NCI-H1694 (cell line): ENCODE results near the gene PLEKHG5.
"Not testable (repeated sequence)": the region's sequence is repeated elsewhere in the genome, so short reads cannot be mapped to it uniquely, and the experiment has no call there.

Experiments used
- DNase-seq: peaks from one replicate; lab custom pipeline; 2025; lab: John Stamatoyannopoulos, UW

Gene PLEKHG5

DNA sequence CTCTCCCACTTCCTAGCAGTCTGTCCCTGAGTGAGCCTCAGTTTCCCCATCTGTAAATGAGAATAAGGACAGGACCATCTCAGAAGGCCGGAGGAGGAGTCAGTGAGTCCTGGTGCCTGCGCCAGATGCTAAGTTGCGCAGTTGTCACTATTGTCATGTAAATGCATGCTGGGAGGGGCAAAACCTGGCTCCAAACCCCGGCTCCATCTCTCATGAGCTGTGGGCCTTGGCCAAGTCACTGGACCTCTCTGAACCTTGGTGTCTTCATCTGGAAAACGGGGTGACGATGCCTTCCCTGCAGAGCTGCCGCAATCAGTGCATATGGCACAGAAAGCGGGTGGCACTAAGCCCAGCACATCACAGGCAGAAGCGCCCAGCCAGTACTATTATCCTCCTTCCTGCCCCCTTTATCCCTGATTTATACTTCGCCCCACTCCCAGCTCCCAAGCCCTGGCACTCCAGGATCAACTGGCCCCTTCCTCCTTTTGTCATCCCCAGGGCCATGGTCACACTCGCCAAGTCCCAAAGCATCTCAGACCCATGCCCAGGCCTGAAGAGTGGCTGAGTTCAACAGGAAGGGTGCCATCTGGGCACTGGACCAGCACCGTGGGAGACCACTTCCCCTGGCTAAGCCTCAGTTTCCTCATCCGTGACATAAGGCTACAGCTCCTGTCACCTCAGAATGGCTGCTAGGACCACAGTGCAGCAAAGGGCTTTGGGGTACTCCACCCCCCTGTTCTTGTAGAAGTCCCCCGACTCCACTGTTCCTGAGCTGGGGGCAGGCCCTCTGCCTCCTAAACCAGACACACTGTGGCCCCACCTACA lies 4.3 kb upstream of the PLEKHG5 start:
- DNase-seq: no peak

DNA sequence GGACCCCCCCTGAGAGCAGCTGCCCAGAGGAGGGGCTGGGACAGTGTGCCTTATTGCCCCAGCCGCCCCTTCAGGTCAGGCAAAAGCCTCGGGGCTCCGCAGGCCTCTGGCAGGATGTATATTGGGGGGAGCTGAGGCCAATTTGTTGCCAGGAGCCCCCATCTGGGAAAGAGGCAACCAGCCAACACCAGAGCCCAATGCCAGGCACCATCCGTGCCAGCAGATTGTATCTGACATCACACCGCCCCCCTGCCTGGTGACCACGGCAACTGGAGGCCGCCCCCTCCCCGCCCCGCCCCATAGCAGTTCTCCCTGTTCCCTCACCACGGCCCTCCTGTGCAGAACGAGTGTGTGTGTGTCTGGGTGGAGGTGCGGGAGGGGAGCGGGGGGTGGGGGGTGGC lies 3.6 kb upstream of the PLEKHG5 start:
- peak; percentile 62 for DNase-seq

DNA sequence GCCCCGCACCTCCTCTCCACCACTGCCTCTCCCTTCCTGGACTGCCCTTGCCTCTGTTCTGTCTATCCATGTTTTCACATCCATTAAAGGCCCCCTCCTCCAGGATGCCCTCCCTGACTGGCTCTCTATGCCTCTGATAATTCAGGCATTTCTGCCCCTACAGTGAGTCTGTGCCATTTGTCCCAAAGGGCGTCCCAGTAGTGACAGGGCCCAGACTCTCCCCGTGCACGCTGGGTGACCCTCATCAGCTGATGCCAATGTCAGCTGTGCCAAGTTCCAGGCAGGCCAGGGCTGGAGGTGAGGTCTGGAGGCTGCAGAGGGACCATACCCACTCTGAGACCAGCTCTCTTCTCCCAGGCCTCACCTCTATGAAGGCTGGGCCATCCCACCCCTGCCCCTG lies 3.2 kb upstream of the PLEKHG5 start:
- DNase-seq: no peak

DNA sequence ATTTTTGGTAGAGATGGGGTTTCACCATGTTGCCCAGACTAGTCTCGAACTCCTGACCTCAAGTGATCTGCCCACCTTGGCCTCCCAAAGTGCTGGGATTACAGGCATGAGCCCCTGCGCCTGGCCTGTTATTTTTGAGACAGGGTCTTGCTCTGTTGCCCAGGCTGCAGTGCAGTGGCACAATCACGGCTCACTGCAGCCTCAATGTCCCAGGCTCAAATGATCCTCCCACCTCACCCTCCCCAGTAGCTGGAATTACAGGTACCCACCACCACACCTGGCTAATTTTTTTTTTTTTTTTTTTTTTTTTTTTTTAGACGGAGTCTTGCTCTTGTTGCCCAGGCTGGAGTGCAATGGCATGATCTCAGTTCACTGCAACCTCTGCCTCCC lies 2.4 kb upstream of the PLEKHG5 start:
- DNase-seq: not testable (repeated sequence)

DNA sequence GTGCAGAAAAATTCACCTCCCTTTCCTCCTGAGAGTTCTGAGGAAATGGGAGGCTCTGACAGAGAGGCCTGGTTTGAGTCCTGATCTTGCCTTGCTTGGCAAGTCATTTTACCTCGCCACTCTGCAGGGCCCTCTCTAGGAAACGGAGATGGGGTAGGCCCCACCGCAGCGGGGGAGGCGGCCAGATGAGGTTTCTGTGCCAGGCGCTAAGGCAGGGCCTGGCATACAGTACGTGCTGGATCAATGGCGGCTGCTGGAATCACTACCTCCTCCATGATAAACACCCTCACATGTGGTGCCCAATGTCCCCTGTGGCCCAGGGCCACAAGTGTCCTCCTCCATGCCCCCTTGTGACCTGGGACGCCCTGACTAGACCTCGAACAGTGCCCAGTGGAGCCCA lies 499 bp upstream of the PLEKHG5 start:
- no peak for DNase-seq

DNA sequence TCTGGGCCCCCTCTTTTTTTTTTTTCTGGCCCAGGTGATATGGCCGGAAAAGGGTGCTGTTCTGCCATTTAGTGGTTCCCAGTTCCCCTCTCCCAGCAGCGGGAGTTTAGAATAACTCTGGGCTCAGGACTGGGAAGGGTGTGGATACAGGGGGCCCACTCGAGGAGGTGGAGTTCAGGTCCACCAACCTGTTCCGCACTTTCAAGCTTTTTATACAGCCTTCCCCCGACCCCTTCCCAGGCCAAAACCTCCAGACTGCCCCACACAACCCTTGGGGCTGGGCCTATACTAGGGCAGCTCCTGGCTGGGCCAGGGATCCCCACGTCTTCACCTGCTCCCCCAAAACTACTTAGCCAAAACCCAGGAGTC lies 402 bp downstream of the PLEKHG5 start:
- no peak for DNase-seq

DNA sequence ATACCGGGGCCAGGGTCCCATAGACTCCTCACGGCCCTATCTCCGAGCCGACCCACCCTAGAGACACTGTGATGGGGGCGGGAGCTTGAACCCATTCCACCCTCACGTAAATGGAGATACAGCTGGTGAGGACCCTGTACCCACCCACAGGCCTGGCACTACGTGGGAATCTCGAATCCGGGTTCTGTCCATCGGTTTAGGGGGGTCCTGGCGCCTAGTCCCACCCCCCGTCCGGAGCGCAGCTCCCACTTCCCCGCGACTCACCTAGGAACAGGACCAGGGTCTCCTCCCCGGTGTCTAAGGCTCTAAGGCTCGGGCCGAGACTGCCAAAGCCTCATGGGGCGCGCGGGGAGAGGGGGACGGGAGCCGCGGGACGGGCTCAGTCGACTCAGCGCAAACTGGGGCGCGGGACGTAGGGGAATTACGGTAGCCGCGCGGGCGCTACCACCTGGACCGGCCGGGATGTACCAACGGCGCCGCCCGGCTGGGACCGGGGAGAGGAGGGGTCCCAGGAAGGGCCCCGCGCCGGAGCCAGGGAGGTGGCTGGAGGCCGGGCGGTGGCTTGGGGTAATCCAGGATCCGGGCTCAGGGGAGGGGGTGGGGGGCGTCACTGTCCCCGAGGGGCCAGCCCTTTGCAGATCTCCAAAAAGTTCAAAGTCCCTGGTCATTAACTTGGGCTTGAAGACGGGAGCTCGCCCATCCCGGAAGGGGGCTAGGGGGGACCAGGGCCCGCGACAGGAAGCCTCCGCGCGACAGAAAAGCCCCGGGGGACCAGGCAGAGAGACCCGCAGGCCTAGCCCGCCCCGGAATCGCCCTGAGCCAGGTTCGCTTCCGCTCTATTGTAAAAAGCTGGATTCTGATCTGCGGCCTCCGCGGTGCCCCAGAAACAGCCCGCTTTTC lies 1.0 kb downstream of the PLEKHG5 start:
- DNase-seq: no peak

DNA sequence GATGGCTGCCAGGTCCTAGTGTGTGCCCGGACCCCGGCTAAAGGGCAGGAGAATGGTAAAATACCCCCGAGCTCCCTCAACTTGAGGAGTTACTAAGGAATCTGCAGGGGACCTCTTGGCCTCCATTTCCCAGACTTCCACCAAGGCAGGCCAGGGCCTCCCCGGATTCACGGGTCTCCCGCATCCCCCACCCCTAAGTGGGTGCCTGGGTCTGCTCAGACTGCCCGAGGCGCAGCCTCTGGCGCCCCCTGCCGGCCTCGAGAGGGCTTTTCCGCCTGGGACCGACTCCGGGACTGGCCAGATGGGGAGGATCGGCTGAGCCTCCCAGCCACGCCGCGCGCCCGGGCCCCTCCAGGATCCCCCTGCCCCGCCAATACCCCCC lies 1.7 kb downstream of the PLEKHG5 start:
- peak; percentile 35 for DNase-seq

DNA sequence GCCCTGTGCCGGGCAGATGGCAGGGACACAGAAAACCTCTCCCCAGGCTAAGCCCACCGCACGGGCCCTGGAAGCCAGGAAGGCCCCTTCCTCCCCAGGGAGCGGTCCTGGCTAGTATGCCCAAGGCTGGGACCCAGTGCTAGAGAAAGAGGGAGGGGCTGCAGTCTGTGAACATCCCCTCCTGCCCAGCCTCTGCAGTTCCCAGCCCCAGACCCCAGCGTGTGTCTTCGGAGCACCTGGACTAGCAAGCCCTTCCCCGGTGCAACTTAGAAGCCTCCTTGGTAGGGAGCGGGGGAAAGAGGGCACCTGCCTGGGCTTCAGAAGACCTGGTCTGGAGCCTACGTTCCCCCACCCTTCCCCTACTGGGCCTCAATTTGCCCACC lies 2.1 kb downstream of the PLEKHG5 start:
- no peak for DNase-seq

DNA sequence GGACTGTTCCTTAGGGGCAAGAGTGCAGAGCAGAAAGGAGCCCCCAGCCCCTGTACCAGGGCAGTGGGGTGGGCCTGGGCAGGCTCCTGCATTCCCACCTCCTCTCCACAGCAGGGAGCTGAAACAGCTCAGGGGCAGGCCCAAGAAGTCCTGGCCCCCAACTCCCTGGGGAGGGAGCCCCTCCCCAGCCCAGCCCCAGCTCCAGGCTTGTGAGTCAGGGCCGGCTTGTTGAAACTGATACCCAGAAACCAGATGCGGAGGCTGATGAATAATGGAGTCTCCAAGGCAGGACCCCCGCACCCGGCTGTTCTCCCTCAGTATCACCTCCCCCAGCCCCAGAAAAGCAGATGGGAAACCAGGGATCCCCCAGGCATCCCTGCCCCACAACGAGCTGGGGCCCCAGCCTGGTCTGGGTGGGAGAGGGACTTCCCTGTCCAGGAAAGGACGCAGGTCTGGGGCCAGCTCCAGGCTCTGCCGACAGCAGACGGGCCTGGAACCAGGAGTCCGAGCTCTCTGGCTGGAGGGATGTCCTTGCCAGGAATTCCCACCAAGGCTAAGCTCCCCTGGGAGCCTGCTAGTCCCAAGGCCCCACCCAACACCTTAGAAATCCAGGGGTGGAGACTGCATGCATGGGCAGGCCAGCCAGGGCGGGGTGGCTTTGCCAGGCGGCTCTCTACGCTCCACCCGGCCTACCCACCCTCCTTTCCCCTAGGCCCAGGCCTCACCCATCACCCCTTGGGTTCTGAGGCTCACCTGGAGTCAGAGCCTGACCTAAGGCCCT lies 2.7 kb downstream of the PLEKHG5 start:
- DNase-seq: no peak

DNA sequence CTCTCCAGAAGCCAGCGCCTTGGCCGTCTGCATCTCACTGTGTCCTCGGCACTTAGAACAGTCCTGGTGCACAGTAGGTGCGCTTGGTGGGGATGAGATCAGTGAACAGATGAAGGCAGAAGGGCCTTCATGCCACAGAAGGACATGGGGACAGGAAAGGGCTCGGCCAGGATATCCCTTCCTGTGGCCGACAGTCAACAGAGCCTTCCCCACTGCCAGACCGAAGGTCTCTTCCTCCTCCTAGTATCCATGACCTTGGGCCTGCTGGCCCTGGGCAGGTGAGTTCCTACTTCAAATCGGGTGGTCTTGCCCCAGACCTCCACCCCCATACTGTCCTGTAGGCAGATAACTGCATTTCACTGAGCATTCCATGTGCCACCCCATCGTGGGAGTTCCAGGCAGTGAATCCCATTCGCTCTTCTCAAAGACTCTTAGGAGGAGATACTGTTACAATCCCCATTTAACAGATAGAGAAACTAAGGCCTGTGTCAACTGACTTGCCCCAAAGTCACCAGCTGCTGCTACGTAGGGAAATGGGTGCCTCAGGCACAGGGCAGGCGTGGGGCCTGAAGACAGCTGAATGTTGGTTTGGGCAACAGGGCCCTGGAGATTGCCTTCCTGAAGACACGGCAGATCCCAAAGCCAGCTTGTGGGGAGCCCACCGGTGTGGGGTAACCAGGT lies 3.5 kb downstream of the PLEKHG5 start:
- DNase-seq: no peak

DNA sequence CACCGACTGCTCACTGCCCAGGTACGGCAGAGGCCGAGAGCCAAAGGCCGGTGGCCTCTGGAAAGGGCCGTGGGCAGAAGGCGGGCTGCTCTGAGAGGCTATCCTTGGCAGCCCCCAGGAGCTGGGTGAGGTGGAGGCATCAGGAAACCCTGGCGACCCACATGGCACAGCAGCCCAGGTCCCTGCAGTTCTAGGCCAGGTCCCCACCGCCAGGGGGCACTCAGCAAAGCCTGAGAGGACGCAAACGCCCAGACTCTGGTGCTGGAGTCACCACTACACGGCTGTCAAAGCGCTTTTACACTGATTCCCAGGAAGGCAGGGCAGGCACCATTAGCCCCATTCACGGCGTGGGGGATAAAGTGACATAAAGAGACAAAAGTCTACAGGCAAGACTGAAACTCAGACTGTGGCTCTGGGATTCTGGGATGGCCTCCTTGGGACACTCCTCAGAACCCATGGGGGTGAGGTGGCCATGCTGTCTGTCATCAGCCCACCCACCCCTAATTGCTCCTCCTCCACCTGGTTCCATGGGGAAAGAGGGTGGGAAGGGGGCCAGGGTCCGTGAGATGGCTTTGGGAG lies 4.9 kb downstream of the PLEKHG5 start:
- peak; percentile 71 for DNase-seq

DNA sequence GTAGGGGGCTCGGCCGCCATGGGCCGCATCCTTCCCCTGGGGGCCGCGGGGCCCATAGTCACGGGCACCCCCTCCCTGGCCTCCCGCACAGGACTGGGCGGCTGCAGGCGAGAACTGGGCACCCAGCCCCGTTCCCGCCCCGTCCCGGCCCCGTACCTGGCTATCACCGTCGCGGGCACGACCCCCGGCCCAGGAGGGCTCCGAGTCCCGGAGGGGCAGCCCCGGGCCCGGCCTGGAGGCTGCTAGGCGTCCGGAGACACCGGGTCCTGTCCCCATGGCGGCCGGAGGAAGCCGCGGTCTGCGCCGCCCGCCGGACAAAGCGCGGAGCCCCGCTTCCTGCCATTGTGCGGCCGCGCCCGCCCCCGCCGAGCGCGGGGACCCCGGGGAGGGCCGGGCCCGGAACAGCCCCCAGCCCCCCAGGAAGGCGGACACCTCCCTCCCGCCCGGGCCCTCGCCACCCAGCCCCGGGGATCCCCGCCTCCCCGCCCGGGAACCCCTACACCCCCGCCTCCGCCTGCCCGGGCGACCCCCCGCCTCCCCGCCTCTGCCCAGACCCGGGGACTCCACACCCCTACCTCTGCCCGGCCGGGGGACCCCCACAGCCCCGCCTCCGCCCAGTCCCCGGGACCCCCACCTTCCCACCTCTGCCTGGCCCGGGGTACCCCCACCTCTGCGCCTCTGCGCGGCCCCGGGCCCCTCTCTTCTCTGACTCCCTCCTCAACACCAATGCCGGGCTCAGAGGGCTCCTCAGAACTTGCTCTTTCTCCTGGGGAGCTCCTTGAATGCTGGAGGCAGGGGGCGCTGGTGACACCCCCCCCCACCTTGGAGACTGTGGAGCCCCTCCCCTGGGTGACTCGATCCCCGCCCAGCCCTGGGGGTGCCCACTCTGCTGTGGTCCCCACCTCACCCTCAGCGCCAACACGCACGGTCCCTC lies 6.0 kb downstream of the PLEKHG5 start:
- DNase-seq: no peak

DNA sequence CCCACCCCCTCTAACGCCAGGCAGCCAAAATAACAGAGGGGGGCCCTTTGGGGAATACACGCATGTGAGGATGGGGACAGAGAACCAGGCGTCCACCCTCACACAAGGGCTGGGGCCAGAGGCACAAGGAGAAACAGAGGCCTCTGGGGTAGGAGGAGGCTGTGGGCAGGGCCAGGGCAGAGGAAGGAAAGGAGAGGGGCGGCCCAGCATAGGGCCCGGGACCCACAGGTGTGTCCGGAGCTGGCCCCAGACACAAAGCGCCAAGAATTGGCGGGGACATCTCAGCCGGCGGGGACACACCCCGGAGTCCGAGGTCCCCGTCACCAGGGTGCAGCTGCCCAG lies 6.7 kb downstream of the PLEKHG5 start:
- no peak for DNase-seq

DNA sequence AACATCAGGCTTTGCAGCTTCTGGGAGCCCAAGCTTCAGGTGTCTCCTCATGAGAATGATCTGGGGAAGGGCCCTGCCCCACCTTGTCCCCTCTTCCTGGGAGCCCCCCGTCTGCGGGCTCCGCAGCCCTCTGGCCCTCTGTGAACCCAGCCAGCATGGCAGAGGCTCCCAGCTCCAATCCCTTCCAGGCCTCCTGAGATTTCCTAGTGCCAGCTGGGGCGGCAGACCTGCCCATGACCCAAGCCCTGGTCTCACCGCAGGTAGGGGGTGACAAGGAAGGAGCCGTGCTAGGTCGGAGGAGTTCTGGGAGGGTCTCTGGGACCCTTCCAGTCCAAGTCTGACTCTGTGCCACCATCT lies 7.7 kb downstream of the PLEKHG5 start:
- no peak for DNase-seq

DNA sequence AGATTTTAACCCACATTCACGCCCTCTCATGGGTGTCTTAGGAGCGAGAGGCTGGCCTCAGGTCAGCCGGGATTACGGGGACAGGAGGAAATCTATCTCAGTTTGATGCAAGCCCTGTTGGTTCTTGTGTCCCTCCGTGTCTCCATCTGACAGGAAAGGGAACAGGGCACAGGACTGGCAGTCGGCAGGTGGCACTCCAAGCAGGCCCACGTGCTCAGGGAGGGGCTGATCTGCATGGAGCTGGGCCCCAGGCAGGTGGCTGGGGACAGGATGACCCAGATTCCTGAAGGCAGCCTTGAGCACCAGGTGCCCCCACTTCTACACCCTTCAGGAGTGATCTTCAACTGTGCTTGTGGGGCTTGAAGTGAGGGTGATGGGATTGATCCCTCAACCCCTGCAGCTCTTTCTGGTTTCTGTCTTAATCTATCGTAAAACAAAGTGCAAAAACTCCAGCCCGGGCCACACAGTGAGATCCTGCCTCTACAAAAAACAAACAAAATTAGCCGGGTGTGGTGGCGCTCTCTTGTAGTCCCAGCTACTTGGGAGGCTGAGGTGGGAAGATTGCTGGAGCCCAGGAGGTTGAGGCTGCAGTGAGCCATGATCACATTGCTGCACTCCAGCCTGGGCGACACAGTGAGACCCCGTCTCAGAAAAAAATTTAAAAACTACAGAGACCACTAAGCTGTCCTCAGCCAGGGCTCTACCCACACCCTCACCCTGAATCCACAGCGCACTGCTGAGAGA lies 8.3 kb downstream of the PLEKHG5 start:
- no peak for DNase-seq

DNA sequence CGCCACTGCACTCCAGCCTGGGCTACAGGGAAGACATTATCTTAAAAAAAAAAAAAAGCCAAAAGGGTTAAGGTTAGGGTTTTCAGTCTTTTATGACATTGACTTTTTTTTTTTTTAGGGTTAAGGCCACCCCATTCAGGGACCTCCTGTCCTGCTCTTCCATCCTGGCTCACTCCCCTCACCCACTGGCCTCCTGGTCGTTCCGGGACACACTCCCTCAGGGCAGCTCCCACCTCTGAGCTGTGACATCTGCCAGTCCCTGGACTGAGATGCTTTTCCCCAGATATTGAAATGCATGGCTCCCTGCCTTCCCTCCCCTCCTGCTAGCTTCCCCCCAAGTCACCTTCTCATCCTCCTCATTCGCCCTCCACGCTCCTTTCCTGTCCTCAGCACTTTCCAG lies 9.6 kb downstream of the PLEKHG5 start:
- DNase-seq: no peak

DNA sequence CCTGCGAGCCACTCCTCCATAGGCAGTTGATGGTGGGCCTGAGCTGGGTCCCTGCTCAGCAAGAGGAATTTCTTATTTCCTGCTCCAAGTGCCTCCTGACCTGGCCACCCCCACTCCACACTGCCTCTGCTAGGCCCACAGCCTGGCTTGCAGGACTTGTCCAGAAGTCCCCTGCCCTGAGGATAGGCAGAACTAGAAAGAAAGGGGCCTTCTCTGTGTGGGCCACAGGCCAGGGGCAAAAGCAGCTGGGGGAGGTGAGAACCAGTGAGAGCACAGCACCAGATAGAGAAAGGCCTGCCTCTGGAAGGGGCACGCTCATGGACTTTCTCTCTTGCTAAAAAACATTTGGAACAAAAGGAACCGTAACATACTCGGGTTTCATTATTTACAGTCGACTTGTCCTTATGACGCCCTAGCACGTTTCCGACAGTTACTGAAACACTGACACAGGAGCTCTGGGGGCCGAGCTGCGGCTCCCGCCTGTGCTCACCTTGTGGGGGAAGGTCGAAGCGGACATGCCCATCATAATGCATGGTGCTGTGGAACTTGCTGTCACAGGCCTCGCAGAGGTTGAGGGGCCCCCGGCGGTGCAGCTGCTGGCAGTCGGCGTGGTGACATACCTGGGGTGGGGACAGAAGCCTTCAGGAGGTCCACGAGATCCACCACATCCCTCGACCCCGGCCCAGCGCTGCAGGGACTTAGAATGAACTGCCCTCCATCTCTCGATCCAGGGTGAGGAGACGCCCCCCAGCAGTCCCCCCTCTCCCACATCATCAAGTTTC lies 14.2 kb downstream of the PLEKHG5 start:
- DNase-seq: no peak

DNA sequence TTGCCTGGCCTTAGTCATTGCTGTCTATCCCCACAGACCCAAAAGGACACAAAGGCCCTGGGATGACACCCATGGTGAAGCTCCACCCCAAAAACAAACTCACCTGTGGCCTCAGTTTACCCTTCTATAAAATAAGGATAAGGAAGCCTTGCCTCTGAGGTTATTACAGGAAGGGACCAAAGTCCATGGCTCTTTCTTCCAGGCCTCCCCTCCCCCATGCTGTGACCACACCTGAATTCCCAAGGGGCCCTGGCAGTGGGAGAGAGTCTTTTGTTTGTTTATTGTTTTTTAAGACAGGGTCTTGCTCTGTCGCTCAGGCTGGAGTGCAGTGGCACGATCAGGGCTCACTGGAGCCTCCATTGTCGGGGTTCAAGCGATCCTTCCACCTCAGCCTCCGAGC lies 15.0 kb downstream of the PLEKHG5 start:
- DNase-seq: no peak
